DOHH2 (cell line): ENCODE measurements around the gene HLF.

Source experiments
- EZH2phosphoT487 ChIP-seq: fragments of 200-600 bp; sonication (generic); IDR thresholded peaks from 2 replicates; pipeline ENCODE4 v1.6.1; 2017; ENCODE audit warnings: borderline replicate concordance, mild to moderate bottlenecking, antibody characterized with exemption, low read length, moderate library complexity, mixed read lengths
- TF ChIP-seq, protein P1 (sequence below): fragments of 200-600 bp; sonication (generic); IDR thresholded peaks from one replicate; pipeline ENCODE4 v1.5.1; 2014; ENCODE audit warnings: antibody characterized with exemption, mild to moderate bottlenecking, low read depth, low read length; ENCODE audit not compliant: poor library complexity, severe bottlenecking

DNA sequence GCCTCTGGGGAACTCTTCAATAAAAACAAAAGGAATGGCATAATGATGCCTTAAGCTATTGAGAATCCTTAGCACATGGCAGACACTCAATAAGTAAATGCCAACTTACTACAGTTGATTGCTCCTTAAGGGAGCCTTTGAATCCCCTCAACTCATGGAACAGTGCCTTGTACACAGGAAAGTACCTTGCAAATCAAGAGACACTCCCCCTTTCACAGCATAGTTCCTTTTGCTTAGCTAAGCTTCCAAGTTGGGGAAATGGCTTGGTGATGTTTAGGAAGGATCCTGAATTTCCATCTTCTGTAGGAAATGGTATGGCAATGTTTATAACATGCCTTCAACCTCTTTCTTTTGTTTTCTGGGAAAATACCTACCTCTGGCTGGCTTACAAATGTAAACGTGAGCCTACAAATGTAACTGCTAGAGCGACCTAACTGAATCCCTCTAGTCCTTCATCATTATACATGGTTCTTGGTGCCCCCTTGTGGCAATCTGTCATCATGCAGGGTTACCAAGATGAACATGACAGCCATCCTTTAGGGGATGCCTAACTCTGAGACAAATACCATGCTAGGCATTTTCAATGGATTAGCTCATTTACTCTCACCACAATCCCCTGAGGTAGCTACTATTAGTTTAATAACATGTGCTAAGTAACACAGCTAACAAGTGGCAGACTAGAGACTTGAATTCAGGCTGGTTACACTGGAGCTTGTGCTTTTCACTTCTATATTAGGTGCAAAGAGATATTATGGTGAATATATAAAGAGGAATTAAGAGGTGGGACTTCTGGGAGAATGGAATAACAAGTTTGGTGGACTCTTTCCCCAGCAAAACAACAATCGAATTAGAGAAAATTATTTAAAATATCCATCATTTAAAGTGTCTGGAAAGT, 91.9 kb downstream of the HLF start:
- TF ChIP-seq, protein P1, sequence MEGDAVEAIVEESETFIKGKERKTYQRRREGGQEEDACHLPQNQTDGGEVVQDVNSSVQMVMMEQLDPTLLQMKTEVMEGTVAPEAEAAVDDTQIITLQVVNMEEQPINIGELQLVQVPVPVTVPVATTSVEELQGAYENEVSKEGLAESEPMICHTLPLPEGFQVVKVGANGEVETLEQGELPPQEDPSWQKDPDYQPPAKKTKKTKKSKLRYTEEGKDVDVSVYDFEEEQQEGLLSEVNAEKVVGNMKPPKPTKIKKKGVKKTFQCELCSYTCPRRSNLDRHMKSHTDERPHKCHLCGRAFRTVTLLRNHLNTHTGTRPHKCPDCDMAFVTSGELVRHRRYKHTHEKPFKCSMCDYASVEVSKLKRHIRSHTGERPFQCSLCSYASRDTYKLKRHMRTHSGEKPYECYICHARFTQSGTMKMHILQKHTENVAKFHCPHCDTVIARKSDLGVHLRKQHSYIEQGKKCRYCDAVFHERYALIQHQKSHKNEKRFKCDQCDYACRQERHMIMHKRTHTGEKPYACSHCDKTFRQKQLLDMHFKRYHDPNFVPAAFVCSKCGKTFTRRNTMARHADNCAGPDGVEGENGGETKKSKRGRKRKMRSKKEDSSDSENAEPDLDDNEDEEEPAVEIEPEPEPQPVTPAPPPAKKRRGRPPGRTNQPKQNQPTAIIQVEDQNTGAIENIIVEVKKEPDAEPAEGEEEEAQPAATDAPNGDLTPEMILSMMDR: peak; percentile 91
- no peak for TF ChIP-seq EZH2phosphoT487
